Fibroblast of skin of left quadriceps (primary cell): ENCODE measurements around the gene FBXO27.
A peak's percentile ranks its signal among the peaks of the same experiment; 100 is the strongest.
"Not testable (repeated sequence)": the region's sequence is repeated elsewhere in the genome, so short reads cannot be mapped to it uniquely, and the experiment has no call there.

ENCODE experiments used
- DNase-seq, 2 experiments: peaks; one replicate each; pipeline ENCODE4 v3.0.0-alpha.2; 2013; ENCODE audit warnings: low read depth in 2 of 2

Gene FBXO27

GRCh38 chr19:39038098-39038497 is 5.7 kb upstream of the FBXO27 start:
- DNase-seq, result peak in 1 of 2 experiments; percentile 8

DNA sequence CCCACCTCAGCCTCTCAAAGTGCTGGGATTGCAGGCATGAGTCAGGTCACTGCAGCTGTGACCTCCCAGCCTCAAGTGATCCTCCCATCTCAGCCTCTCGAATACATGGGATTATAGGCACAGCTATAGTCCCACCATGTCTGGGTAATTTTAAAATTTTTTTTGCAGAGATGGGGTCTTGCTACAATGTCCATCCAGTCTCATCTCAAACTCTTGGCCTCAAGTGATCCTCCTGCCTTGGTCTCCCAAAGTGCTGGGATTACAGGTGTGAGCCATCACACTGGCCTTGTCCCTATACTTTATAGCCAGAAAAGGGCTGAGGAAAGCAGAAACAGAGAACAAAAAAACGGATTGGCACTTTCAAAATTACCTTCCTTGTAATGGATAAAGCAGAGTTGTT is 4.8 kb upstream of the FBXO27 start:
- no peak for DNase-seq

GRCh38 chr19:39036581-39036980 is 4.2 kb upstream of the FBXO27 start:
- no peak for DNase-seq

DNA sequence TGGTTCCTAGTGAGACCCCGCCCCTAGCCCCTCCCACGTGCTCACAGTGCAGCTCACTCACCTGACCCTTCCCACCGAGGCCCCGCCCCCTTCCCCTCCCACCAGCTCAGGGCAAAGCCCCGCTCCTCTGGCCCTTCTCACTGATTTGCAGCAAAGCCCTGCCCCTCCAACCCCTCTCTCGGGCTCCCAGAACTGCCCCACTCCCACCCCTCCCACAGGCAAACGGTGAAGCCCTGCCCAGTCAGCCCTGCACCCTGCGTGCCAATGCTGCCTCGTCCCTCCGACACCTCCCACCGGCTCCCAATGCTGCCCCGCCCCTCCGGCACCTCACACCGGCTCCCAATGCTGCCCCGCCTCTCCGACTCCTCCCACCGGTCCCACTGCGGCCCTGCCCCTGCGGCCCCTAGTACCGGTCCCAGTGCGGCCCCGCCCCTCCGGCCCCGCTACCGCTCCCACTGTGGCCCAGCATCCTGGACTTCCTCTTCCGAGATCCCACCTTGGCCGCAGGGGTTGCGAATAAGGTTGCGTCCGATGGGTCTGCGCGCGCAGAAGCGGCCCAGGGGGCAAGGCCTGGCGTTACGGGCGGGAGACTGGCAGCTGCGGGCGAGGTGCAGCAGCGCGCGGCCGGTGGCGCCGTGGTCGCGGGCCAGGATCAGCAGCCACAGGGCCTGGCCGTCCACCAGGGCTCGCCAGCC is 834 bp downstream of the FBXO27 start:
- DNase-seq, result peak in 1 of 2 experiments; percentile 24

- DNase-seq, result no peak
Measured at GRCh38 chr19:39030854-39031367, 1.4 kb downstream of the FBXO27 start.

GRCh38 chr19:39024875-39025641 is 7.3 kb downstream of the FBXO27 start:
- no peak for DNase-seq

DNA sequence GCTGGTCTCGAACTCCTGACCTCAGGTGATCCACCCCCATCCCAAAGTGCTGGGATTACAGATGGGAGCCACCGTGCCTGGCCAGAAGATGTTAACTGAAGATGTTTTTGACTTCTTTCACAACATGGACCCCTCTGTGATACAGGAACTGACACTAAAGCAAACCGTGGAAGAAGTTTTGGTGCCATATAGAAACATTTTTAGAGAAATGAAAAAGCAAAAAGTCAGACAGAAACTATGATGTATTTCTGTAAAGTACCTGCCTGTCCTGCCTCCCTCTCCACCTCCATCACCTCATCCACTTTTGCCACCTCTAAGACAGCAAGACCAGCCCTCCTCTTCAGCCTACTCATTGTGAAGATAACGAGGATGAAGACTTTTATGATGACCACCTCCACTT is 11.3 kb downstream of the FBXO27 start:
- DNase-seq, result no peak

DNA sequence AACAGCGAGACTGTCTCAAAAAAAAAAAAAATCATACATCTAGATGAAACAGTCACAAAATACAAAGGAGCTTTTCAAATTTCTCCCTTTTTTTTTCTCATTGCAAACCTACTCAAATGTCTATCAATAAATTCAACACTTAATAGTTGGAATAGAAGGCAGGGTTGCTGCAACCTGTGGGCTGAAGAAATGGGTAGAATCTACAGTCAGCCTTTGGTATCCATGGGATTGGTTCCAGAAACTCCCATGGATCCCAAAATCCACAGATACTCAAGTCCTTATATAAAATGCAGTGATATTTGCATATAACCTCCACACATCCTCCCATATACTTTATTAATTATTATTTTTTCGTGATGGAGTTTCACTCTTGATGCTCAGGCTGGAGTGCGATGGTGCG is 14.7 kb downstream of the FBXO27 start:
- no peak for DNase-seq

DNA sequence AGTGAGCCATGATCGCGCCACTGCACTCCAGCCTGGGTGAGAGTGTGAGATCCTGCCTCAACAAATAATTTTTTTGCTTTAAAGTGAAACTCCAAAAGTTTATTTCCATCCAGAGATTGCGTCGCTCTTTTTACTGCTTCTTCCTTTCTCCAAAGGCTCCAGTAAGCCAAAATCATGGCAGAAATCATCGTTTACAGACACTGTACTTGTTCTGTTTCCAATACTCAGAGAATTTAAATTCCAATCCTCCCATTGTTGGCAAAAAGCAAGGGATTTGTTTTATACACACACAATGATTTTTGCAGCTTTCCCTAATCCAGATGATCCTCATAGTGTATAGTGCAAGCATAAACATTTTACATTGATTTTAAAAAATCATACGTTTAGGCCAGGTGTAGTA is 15.3 kb downstream of the FBXO27 start:
- DNase-seq, result no peak

- DNase-seq, result no peak
Measured at GRCh38 chr19:39014037-39014436, 18.3 kb downstream of the FBXO27 start.

DNA sequence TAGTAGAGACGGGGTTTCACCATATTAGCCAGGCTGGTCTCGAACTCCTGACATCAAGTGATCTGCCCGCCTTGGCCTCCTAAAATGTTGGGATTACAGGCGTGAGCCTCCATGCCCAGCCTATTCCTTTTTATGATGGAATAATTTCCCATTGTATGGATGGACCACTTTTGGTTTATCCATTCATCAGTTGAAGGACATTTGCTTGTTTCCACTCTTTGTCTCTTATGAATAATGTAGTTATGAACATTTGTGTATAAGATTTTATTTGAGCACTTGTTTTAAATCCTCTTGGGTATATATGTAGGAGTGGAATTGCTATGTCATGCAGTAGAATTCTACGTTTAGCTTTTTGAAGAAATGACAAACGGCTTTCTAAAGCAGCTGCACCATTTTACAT is 23.3 kb downstream of the FBXO27 start:
- no peak for DNase-seq

DNA sequence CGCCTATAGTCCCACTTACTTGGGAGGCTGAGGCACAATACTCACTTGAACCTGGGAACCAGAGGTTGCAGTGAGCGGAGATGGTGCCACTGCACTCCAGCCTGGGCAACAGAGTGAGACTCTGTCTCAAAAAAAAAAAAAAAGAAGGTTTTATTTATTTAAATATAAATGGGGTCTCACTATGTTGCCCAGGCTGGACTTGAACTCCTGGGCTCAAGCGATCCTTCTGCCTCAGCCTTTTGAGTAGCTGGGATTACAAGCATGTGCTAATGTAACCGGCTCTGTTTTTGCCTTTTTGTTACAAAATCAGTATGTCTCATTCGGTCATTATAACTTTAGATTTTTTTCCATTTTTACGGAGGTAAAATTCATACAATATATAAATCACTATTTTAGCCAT is 24.2 kb downstream of the FBXO27 start:
- no peak for DNase-seq

DNA sequence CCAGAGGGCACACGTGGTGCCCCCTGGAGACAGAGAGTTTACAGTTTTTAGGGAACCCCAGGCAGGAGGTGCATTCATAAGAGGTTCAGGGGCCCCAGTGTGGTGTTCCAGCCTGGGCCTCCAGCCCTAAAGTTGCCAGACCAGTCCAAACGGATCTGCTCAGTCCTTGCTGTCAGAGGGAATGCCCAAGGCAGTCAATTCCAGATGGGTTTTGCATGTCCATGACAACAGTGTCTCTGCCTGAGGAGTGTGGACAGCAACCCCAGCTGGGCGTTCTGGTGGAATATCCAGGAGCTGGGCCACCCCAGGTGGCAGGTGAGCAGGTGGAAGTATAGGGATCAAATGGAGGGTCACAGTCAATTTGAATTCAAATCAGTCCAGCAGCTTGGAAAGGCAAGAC is 25.3 kb downstream of the FBXO27 start:
- no peak for DNase-seq

- no peak for DNase-seq
Measured at GRCh38 chr19:39004403-39004802, 27.9 kb downstream of the FBXO27 start.

GRCh38 chr19:39003796-39004195 is 28.6 kb downstream of the FBXO27 start:
- no peak for DNase-seq

GRCh38 chr19:39003188-39003587 is 29.2 kb downstream of the FBXO27 start:
- DNase-seq, result no peak

DNA sequence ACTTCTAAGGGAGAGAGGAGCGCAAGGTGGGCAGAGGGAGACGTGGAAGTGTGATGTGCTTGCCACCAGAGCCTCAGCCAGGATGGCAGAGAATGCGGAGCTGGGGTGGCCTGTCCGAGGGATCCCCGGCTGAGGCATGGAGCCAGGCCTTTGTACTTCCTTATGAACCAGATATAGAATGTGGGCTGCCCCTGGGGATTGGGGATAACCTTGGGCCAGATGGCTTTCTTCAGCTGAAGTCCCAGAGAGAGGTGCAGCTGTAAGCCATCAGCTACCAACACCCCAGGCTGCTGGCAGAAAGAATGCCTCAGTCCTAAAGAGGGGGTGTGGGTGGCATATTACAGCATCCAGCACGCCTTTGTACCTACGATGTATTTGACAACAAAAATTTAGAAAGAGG is 31.3 kb downstream of the FBXO27 start:
- no peak for DNase-seq

- not testable (repeated sequence) for DNase-seq
Measured at GRCh38 chr19:38997576-38997975, 34.8 kb downstream of the FBXO27 start.

DNA sequence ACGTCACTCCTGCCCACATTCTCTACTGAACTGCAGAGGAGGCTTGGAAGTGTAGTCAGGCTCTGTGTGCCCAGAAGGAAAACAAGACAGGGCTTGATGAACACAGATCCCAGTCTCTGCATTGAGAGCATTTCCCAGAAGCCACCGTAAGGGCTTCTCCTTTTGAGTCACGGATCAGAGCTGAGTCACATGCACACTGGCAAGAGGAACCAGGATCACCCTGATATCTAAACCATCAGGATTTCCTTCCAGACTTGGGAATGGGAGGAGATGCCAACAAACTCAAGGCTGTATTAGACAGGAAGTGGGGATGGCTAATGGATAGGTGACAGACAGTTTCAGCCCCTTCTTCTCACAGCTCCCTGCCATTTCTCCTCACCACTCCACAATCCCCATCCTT is 39.1 kb downstream of the FBXO27 start:
- DNase-seq, result no peak

DNA sequence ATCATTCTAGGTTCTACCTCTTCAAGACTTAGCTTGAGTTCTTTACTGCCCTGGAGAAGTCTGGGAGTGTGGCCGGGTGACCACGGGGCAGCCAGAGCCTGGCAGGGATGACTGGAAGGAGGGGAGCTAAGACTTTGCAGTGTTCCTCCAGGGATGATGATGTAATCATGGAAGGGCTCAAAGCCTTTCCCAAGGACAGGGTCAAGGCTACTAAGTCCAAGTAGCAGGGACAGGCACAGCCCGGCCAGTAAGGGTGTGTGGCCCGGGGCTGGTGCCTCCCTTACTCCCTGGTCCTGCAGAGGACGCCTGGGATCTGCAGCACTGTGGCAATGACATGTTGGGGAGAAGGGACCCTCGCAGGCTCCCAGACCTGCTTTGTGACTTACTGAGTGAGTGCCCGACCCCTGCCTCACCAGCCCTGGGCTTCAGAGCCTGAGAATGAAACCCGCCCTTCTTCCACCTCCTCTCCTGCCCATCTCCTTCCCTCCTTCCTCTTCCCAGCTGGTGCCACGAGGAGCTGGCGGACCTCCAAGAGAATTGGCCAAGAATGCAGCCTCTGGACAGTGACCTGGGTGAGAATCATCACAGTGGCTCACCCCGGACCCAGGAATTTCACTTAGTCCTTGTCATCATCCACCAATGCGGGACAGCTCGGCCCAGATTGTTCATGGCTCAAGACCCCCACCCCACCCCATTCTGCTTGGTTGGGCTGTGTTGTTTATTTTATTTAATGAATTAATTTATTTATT is 41.2 kb downstream of the FBXO27 start:
- DNase-seq, result no peak

- not testable (repeated sequence) for DNase-seq
Measured at GRCh38 chr19:38989614-38990013, 42.7 kb downstream of the FBXO27 start.

DNA sequence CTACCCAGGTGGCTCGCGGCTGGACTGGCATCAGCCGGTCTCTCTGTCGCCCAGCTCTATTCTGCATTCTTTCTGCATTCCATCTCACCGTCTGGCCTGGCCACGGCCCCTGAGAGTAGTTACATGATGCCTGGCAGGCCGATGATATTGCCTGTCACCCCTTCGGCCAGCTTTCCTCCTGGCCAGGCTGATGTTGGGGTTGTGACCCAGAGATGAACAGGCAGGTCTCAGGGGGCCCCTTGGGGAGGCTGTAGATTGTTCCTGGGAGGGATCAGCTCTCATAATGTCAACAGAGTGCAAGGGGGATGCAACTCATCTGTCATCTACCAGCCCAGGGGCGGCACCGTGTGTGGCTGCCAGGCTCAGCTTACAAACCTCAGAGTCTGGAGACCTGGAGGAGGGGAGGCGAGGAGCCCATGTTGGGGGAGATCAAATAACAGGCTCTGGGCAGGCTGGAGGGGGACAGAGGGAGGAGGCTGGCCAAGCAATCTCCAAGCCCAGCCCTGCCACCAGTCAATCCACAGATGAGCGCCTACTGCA is 43.2 kb downstream of the FBXO27 start:
- peak in 1 of 2 experiments; percentile 24 for DNase-seq
